K562 (cell line): ENCODE results near the gene AP3M1. TPM values are rescaled to one million over a fixed set of nuclear protein-coding genes. Genes with fewer than 3 reads are reported as not detected.
A peak's percentile ranks its signal among the peaks of the same experiment; 100 is the strongest.

Experiments
- IFI16 ChIP-seq: fragments of 250-450 bp; sonication (Bioruptor Pico); IDR thresholded peaks from 2 replicates; pipeline ENCODE4 v2.1.2; 2022; ENCODE audit warnings: mild to moderate bottlenecking, inconsistent platforms
- LEF1 ChIP-seq: fragments of 450-650 bp; IDR thresholded peaks from 2 replicates; pipeline ENCODE4 v1.6.1; 2016; ENCODE audit warnings: mild to moderate bottlenecking
- RBM25 ChIP-seq: fragments of 200-400 bp; formaldehyde crosslinking; IDR thresholded peaks from 2 replicates; pipeline ENCODE4 v1.6.1; 2018; ENCODE audit warnings: low read length, low read depth, moderate library complexity; ENCODE audit not compliant: severe bottlenecking
- SMARCA4 ChIP-seq: fragments of 450-650 bp; IDR thresholded peaks from 2 replicates; pipeline ENCODE4 v1.6.1; 2016
- SP1 ChIP-seq: sonication (generic); formaldehyde crosslinking; IDR thresholded peaks from 2 replicates; pipeline ENCODE4 v1.8.1; 2022; ENCODE audit warnings: mild to moderate bottlenecking, missing genetic modification reagents
- TFAM ChIP-seq: fragments of 250-450 bp; sonication (Bioruptor Pico); conservative IDR thresholded peaks from 2 replicates; pipeline ENCODE4 v1.5.0; 2021; ENCODE audit warnings: mild to moderate bottlenecking, moderate library complexity
- ZNF324 ChIP-seq: fragments of 250-450 bp; sonication (Bioruptor Pico); IDR thresholded peaks from 2 replicates; pipeline ENCODE4 v1.4.0; 2020; ENCODE audit warnings: mild to moderate bottlenecking
- polyA plus RNA-seq, 8 experiments: library from polyadenylated mRNA; depleted of rRNA in 4 of 8; stranded (reverse) in 5 of 8; unstranded in 3 of 8; fragments of >200 nt; fragmentation: Nextera tagmentation in 2 of 8; fragmentation: Illumina TruSeq in 1 of 8; extraction: Ambion mirVana in 2 of 8; extraction: Trizol in 1 of 8; gene quantifications; 2 replicates each; pipeline versions ENCODE4 v1.2.1 to v1.2.3, GENCODE V29; 2011 to 2014; ENCODE audit warnings: inconsistent platforms in 1 of 8, missing spikeins in 1 of 8
- total RNA-seq, 7 experiments: library from RNA; depleted of rRNA in 6 of 7; stranded (reverse); fragments of >200 nt in 6 of 7; fragmentation: Illumina TruSeq in 2 of 7; extraction: Trizol in 2 of 7; gene quantifications; 2 replicates each; pipeline versions ENCODE4 v1.2.1 to v1.2.3, GENCODE V29; 2011 to 2021; ENCODE audit warnings: low replicate concordance in 1 of 7
- TF ChIP-seq, protein P1 (sequence below): sonication (generic); formaldehyde crosslinking; IDR thresholded peaks from 2 replicates; pipeline ENCODE4 v1.8.0; 2022; ENCODE audit warnings: mild to moderate bottlenecking, missing genetic modification reagents, borderline replicate concordance
- TF ChIP-seq, protein P2 (sequence below), 2 experiments: fragments of 450-650 bp in 1 of 2; IDR thresholded peaks; 2 replicates each; pipeline ENCODE4 v1.6.1; 2011 to 2017; ENCODE audit warnings: low read depth in 2 of 2, antibody characterized with exemption in 1 of 2, borderline replicate concordance in 1 of 2, low read length in 1 of 2, mild to moderate bottlenecking in 1 of 2, mixed read lengths in 1 of 2; ENCODE audit not compliant: control insufficient read depth in 1 of 2
- TF ChIP-seq, protein P3 (sequence below): fragments of 200-800 bp; sonication (Bioruptor generic); IDR thresholded peaks from 2 replicates; pipeline ENCODE4 v1.6.1; 2016; ENCODE audit warnings: missing genetic modification characterization, missing compliant biosample characterization
- TF ChIP-seq, protein P4 (sequence below): IDR thresholded peaks from 2 replicates; pipeline ENCODE4 v1.6.1; 2012; ENCODE audit warnings: low read depth, low read length, improper control_type of control experiment, borderline replicate concordance
- TF ChIP-seq, protein P5 (sequence below): fragments of 250-450 bp; sonication (Bioruptor Pico); IDR thresholded peaks from 2 replicates; pipeline ENCODE4 v1.8.0; 2022; ENCODE audit warnings: inconsistent platforms

AP3M1 gene
- total and polyA plus RNA-seq, 9 of the 15 experiments (the other 6 are each of a cell fraction or from before 2014, with no cell fraction given): 44.3 to 135 (median 67.6) TPM

DNA sequence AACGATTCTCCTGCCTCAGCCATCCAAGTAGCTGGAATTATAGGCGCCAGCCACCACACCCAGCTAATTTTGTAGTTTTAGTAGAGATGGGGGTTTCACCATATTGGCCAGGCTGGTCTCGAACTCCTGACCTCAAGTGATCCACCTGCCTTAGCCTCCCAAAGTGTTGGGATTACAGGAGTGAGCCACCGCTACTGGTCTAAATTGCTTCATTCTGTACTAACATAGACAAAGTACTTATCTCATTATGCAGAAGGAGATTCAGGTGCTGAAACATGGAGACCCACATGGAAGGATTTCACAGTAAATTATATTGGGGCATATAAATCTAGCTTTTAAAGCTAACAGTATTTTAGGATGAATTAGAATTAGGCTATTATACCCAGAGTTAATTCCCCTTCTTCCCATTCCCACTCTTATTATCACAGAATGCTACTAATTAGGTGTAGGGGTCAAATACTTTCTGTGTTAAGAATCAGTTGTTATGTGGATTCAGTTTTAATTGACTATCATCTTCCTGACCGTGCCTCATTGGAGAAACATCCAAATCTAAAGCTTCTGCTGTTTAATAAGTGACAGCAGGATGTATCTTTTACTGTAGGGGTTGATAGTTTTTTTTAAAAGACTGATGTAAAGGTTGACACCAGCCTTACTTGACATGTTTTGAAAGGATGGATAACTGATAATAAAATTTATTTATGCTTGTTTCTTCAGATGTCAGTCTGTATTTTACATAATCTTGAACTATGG lies 27.6 kb upstream of the AP3M1 start (continued):
- TF ChIP-seq, protein P1, sequence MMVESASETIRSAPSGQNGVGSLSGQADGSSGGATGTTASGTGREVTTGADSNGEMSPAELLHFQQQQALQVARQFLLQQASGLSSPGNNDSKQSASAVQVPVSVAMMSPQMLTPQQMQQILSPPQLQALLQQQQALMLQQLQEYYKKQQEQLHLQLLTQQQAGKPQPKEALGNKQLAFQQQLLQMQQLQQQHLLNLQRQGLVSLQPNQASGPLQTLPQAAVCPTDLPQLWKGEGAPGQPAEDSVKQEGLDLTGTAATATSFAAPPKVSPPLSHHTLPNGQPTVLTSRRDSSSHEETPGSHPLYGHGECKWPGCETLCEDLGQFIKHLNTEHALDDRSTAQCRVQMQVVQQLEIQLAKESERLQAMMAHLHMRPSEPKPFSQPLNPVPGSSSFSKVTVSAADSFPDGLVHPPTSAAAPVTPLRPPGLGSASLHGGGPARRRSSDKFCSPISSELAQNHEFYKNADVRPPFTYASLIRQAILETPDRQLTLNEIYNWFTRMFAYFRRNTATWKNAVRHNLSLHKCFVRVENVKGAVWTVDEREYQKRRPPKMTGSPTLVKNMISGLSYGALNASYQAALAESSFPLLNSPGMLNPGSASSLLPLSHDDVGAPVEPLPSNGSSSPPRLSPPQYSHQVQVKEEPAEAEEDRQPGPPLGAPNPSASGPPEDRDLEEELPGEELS: no peak
- TF ChIP-seq IFI16 (CRISPR knock-in tag) (no peak), RBM25 (no peak), SP1 (CRISPR knock-in tag) (no peak), ZNF324 (CRISPR knock-in tag) (no peak), TFAM (CRISPR knock-in tag) (no peak), SMARCA4 (no peak), LEF1 (no peak)
- TF ChIP-seq, protein P2, sequence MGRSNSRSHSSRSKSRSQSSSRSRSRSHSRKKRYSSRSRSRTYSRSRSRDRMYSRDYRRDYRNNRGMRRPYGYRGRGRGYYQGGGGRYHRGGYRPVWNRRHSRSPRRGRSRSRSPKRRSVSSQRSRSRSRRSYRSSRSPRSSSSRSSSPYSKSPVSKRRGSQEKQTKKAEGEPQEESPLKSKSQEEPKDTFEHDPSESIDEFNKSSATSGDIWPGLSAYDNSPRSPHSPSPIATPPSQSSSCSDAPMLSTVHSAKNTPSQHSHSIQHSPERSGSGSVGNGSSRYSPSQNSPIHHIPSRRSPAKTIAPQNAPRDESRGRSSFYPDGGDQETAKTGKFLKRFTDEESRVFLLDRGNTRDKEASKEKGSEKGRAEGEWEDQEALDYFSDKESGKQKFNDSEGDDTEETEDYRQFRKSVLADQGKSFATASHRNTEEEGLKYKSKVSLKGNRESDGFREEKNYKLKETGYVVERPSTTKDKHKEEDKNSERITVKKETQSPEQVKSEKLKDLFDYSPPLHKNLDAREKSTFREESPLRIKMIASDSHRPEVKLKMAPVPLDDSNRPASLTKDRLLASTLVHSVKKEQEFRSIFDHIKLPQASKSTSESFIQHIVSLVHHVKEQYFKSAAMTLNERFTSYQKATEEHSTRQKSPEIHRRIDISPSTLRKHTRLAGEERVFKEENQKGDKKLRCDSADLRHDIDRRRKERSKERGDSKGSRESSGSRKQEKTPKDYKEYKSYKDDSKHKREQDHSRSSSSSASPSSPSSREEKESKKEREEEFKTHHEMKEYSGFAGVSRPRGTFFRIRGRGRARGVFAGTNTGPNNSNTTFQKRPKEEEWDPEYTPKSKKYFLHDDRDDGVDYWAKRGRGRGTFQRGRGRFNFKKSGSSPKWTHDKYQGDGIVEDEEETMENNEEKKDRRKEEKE (IDR thresholded peaks at IDR 0.05; ENCODE audit: borderline replicate concordance in 1 of 2, control insufficient read depth in 1 of 2, low read depth in 2 of 2, low read length in 1 of 2): no peak
- TF ChIP-seq, protein P3, sequence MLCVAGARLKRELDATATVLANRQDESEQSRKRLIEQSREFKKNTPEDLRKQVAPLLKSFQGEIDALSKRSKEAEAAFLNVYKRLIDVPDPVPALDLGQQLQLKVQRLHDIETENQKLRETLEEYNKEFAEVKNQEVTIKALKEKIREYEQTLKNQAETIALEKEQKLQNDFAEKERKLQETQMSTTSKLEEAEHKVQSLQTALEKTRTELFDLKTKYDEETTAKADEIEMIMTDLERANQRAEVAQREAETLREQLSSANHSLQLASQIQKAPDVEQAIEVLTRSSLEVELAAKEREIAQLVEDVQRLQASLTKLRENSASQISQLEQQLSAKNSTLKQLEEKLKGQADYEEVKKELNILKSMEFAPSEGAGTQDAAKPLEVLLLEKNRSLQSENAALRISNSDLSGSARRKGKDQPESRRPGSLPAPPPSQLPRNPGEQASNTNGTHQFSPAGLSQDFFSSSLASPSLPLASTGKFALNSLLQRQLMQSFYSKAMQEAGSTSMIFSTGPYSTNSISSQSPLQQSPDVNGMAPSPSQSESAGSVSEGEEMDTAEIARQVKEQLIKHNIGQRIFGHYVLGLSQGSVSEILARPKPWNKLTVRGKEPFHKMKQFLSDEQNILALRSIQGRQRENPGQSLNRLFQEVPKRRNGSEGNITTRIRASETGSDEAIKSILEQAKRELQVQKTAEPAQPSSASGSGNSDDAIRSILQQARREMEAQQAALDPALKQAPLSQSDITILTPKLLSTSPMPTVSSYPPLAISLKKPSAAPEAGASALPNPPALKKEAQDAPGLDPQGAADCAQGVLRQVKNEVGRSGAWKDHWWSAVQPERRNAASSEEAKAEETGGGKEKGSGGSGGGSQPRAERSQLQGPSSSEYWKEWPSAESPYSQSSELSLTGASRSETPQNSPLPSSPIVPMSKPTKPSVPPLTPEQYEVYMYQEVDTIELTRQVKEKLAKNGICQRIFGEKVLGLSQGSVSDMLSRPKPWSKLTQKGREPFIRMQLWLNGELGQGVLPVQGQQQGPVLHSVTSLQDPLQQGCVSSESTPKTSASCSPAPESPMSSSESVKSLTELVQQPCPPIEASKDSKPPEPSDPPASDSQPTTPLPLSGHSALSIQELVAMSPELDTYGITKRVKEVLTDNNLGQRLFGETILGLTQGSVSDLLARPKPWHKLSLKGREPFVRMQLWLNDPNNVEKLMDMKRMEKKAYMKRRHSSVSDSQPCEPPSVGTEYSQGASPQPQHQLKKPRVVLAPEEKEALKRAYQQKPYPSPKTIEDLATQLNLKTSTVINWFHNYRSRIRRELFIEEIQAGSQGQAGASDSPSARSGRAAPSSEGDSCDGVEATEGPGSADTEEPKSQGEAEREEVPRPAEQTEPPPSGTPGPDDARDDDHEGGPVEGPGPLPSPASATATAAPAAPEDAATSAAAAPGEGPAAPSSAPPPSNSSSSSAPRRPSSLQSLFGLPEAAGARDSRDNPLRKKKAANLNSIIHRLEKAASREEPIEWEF (CRISPR knock-in tag): no peak
- TF ChIP-seq, protein P4, sequence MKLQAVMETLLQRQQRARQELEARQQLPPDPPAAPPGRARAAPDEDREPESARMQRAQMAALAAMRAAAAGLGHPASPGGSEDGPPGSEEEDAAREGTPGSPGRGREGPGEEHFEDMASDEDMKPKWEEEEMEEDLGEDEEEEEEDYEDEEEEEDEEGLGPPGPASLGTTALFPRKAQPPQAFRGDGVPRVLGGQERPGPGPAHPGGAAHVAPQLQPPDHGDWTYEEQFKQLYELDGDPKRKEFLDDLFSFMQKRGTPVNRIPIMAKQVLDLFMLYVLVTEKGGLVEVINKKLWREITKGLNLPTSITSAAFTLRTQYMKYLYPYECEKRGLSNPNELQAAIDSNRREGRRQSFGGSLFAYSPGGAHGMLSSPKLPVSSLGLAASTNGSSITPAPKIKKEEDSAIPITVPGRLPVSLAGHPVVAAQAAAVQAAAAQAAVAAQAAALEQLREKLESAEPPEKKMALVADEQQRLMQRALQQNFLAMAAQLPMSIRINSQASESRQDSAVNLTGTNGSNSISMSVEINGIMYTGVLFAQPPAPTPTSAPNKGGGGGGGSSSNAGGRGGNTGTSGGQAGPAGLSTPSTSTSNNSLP: 0 out of 2 replicates have a peak, but pooled peaks have one; percentile 31
- TF ChIP-seq, protein P5, sequence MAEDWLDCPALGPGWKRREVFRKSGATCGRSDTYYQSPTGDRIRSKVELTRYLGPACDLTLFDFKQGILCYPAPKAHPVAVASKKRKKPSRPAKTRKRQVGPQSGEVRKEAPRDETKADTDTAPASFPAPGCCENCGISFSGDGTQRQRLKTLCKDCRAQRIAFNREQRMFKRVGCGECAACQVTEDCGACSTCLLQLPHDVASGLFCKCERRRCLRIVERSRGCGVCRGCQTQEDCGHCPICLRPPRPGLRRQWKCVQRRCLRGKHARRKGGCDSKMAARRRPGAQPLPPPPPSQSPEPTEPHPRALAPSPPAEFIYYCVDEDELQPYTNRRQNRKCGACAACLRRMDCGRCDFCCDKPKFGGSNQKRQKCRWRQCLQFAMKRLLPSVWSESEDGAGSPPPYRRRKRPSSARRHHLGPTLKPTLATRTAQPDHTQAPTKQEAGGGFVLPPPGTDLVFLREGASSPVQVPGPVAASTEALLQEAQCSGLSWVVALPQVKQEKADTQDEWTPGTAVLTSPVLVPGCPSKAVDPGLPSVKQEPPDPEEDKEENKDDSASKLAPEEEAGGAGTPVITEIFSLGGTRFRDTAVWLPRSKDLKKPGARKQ (CRISPR knock-in tag): no peak
